ENCODE data around the gene TCFL5.
A peak's percentile ranks its signal among the peaks of the same experiment; 100 is the strongest.

Gene TCFL5

GRCh38 chr20:62900692-62901584 is 39.3 kb upstream of the TCFL5 start:
- no peak overlapping the region for H3K4me3 Mint-ChIP-seq
- TF ChIP-seq CTCF (IDR thresholded peaks at IDR 0.05; ENCODE audit: unreplicated experiment in 3 of 3), result no peak
- peaks cover 42% of the 10 kb centered on the region for H3K36me3 Mint-ChIP-seq (ENCODE audit: low read depth)
- H3K27ac Mint-ChIP-seq, result peak overlapping the region in 1 of 3 experiments; percentile 64
- peaks cover 24% of the 10 kb centered on the region for H3K4me1 Mint-ChIP-seq
- H3K27me3 Mint-ChIP-seq (ENCODE audit: low read depth), result no peaks in the 10 kb centered on the region
- H3K9me3 Mint-ChIP-seq, result no peaks in the 10 kb centered on the region

- Mint-ChIP-seq H3K27me3 (ENCODE audit: low read depth) (no peaks in the 10 kb centered on the region), H3K36me3 (ENCODE audit: low read depth) (peaks cover 42% of the 10 kb centered on the region), H3K27ac (peak overlapping the region in 2 of 3 experiments; percentile 44 to 64), H3K4me1 (peaks cover 24% of the 10 kb centered on the region), H3K9me3 (no peaks in the 10 kb centered on the region), H3K4me3 (peak overlapping the region in 1 of 3 experiments; percentile 61)
- peak; percentile 77 to 87 (median 85) for TF ChIP-seq CTCF (IDR thresholded peaks at IDR 0.05; ENCODE audit: unreplicated experiment in 3 of 3)
These were observed 38.5 kb upstream of the TCFL5 start for GRCh38 chr20:62900052-62900691.

GRCh38 chr20:62899633-62900051 is 38.0 kb upstream of the TCFL5 start:
- Mint-ChIP-seq H3K4me3 (no peak overlapping the region), H3K4me1 (peaks cover 24% of the 10 kb centered on the region), H3K27ac (no peak overlapping the region), H3K27me3 (ENCODE audit: low read depth) (no peaks in the 10 kb centered on the region), H3K9me3 (no peaks in the 10 kb centered on the region), H3K36me3 (ENCODE audit: low read depth) (peaks cover 42% of the 10 kb centered on the region)
- TF ChIP-seq CTCF (IDR thresholded peaks at IDR 0.05; ENCODE audit: unreplicated experiment in 3 of 3), result no peak

GRCh38 chr20:62898970-62899632 is 37.5 kb upstream of the TCFL5 start:
- peaks cover 44% of the 10 kb centered on the region for H3K36me3 Mint-ChIP-seq (ENCODE audit: low read depth)
- peaks cover 24% of the 10 kb centered on the region for H3K4me1 Mint-ChIP-seq
- no peak for TF ChIP-seq CTCF (IDR thresholded peaks at IDR 0.05; ENCODE audit: unreplicated experiment in 3 of 3)
- no peak overlapping the region for H3K4me3 Mint-ChIP-seq
- H3K9me3 Mint-ChIP-seq, result no peaks in the 10 kb centered on the region
- H3K27ac Mint-ChIP-seq, result no peak overlapping the region
- H3K27me3 Mint-ChIP-seq (ENCODE audit: low read depth), result no peaks in the 10 kb centered on the region

- H3K9me3 Mint-ChIP-seq, result no peaks in the 10 kb centered on the region
- H3K36me3 Mint-ChIP-seq (ENCODE audit: low read depth), result peaks cover 42% of the 10 kb centered on the region
- no peak for TF ChIP-seq CTCF (IDR thresholded peaks at IDR 0.05; ENCODE audit: unreplicated experiment in 3 of 3)
- H3K27me3 Mint-ChIP-seq (ENCODE audit: low read depth), result no peaks in the 10 kb centered on the region
- no peak overlapping the region for H3K4me3 Mint-ChIP-seq
- no peak overlapping the region for H3K27ac Mint-ChIP-seq
- peaks cover 24% of the 10 kb centered on the region for H3K4me1 Mint-ChIP-seq
These were observed 36.7 kb upstream of the TCFL5 start for GRCh38 chr20:62898093-62898964.
